Endothelial cell (in vitro differentiated cells): ENCODE measurements around the gene IL17REL. TPM values are rescaled to one million over a fixed set of nuclear protein-coding genes. Genes with fewer than 3 reads are reported as not detected.

ENCODE experiments used
- DNase-seq: peaks from one replicate; pipeline ENCODE4 v3.0.0; 2021; ENCODE audit warnings: low spot score
- H3K27ac Mint-ChIP-seq: one replicate; pipeline ENCODE4 v1.8.0; 2021; ENCODE audit warnings: mixed read lengths, inconsistent platforms; ENCODE audit not compliant: unreplicated experiment
- H3K27me3 Mint-ChIP-seq: one replicate; pipeline ENCODE4 v1.8.0; 2021; ENCODE audit warnings: mild to moderate bottlenecking, moderate library complexity, mixed read lengths, inconsistent platforms; ENCODE audit not compliant: unreplicated experiment
- H3K36me3 Mint-ChIP-seq: one replicate; pipeline ENCODE4 v1.8.0; 2021; ENCODE audit warnings: mild to moderate bottlenecking, low read depth, mixed read lengths, inconsistent platforms; ENCODE audit not compliant: unreplicated experiment
- H3K4me1 Mint-ChIP-seq: one replicate; pipeline ENCODE4 v1.8.0; 2021; ENCODE audit warnings: mild to moderate bottlenecking, mixed read lengths, inconsistent platforms; ENCODE audit not compliant: unreplicated experiment
- H3K4me3 Mint-ChIP-seq: one replicate; pipeline ENCODE4 v1.8.0; 2021; ENCODE audit warnings: mild to moderate bottlenecking, mixed read lengths, inconsistent platforms; ENCODE audit not compliant: unreplicated experiment
- H3K9me3 Mint-ChIP-seq: one replicate; pipeline ENCODE4 v1.8.0; 2021; ENCODE audit warnings: mixed read lengths, inconsistent platforms; ENCODE audit not compliant: unreplicated experiment
- total RNA-seq: library from RNA; stranded (reverse); fragmentation: NEBNext Ultra II Directional; extraction: Animal tissue kit (Norgen Biotek cat#: 25700); gene quantifications from one replicate; pipeline ENCODE4 v1.2.1, GENCODE V29; 2021; ENCODE audit not compliant: unreplicated experiment
- TF ChIP-seq, protein P1 (sequence below): fragments of 200-600 bp; sonication (generic); IDR thresholded peaks from one replicate; pipeline ENCODE4 v1.5.0; 2021; ENCODE audit warnings: antibody characterized with exemption; ENCODE audit not compliant: unreplicated experiment

The IL17REL gene
- total RNA-seq, 1 donor from 2014 or later = 0.15 TPM

DNA sequence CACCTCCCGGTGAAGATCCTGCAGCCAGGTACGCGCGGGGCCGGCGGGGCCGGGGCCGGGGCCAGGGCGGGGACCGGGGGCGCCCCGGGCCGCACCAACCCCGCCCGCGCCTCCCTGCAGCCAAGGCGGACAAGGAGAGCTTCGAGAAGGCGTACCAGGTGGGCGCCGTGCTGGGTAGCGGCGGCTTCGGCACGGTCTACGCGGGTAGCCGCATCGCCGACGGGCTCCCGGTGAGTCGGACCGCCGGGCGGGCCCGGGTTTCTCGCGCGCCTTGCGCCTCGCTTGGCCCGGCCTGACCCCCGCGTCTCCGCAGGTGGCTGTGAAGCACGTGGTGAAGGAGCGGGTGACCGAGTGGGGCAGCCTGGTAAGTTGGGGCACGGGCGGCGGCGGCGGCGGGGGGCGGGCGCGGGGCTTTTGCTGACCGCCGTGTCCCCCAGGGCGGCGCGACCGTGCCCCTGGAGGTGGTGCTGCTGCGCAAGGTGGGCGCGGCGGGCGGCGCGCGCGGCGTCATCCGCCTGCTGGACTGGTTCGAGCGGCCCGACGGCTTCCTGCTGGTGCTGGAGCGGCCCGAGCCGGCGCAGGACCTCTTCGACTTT lies 51.5 kb downstream of the IL17REL start:
- TF ChIP-seq, protein P1, sequence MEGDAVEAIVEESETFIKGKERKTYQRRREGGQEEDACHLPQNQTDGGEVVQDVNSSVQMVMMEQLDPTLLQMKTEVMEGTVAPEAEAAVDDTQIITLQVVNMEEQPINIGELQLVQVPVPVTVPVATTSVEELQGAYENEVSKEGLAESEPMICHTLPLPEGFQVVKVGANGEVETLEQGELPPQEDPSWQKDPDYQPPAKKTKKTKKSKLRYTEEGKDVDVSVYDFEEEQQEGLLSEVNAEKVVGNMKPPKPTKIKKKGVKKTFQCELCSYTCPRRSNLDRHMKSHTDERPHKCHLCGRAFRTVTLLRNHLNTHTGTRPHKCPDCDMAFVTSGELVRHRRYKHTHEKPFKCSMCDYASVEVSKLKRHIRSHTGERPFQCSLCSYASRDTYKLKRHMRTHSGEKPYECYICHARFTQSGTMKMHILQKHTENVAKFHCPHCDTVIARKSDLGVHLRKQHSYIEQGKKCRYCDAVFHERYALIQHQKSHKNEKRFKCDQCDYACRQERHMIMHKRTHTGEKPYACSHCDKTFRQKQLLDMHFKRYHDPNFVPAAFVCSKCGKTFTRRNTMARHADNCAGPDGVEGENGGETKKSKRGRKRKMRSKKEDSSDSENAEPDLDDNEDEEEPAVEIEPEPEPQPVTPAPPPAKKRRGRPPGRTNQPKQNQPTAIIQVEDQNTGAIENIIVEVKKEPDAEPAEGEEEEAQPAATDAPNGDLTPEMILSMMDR = no peak
- H3K9me3 Mint-ChIP-seq = no peaks in the 10 kb centered on the region
- H3K27me3 Mint-ChIP-seq = peaks cover 9% of the 10 kb centered on the region
- no peak overlapping the region for H3K27ac Mint-ChIP-seq
- no peak for DNase-seq
- H3K4me3 Mint-ChIP-seq = peak overlapping the region; percentile 95
- H3K4me1 Mint-ChIP-seq = peaks cover 25% of the 10 kb centered on the region
- H3K36me3 Mint-ChIP-seq = peaks cover 8% of the 10 kb centered on the region

DNA sequence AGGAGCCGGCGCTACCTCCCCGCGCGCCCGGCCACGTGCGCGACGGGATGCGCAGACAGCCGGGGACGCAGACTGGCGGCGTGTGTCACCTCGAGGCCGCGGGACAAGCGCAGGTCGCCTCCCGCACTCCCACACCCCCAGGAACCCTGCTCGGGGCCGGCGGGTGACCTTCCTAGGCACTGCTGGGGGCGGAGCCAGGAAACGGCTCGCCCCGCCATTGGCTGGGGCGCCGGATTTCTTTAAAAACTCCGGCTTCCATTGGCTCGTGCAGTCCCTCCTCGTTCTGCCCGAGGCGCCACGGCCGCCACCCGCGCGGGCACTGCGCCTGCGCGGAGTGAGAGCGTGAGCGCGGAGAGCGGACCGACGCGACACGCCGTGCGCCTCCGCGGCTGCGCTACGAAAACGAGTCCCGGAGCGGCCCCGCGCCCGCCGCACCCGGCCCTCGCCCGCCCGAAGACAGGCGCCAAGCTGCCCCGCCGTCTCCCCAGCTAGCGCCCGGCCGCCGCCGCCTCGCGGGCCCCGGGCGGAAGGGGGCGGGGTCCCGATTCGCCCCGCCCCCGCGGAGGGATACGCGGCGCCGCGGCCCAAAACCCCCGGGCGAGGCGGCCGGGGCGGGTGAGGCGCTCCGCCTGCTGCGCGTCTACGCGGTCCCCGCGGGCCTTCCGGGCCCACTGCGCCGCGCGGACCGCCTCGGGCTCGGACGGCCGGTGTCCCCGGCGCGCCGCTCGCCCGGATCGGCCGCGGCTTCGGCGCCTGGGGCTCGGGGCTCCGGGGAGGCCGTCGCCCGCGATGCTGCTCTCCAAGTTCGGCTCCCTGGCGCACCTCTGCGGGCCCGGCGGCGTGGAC lies 52.2 kb downstream of the IL17REL start, which contains the start of gene PIM3:
TSS of gene PIM3 (plus strand) at position 614 of the 846 bp plus-strand sequence. CDS start at position 790, 176 bp downstream.
- peaks cover 8% of the 10 kb centered on the region for H3K36me3 Mint-ChIP-seq
- peak within 1 kb of the TSS; percentile 95 for H3K4me3 Mint-ChIP-seq
- H3K9me3 Mint-ChIP-seq = no peaks in the 10 kb centered on the region
- peaks cover 25% of the 10 kb centered on the region for H3K4me1 Mint-ChIP-seq
- TF ChIP-seq, protein P1 = no peak
- H3K27ac Mint-ChIP-seq = peak within 1 kb of the TSS; percentile 24
- peak; percentile 90 for DNase-seq
- H3K27me3 Mint-ChIP-seq = peaks cover 9% of the 10 kb centered on the region

DNA sequence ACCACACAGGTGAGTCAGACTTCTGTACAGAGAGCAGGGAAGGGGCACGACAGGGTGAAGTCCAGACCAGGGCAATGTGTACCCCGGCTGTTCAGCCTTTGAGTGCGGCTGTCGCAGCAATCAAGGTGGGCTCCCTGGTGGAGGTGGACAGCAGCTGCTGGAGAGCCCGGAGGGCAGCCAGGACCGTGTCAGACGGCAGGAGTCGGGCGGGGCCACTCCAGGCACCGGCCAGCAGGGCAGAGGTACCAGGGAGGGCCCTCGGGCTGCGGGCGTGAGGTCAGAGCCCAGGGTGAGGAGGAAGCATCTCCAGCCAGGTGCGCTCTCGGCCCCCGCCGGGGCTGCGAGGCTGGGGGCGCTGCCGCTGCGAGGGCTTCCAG lies 52.8 kb downstream of the IL17REL start:
- Mint-ChIP-seq H3K27me3 (peaks cover 11% of the 10 kb centered on the region), H3K4me3 (peak overlapping the region; percentile 81), H3K36me3 (peaks cover 8% of the 10 kb centered on the region), H3K4me1 (peaks cover 25% of the 10 kb centered on the region), H3K9me3 (no peaks in the 10 kb centered on the region), H3K27ac (no peak overlapping the region)
- TF ChIP-seq, protein P1 = no peak
- DNase-seq = no peak

DNA sequence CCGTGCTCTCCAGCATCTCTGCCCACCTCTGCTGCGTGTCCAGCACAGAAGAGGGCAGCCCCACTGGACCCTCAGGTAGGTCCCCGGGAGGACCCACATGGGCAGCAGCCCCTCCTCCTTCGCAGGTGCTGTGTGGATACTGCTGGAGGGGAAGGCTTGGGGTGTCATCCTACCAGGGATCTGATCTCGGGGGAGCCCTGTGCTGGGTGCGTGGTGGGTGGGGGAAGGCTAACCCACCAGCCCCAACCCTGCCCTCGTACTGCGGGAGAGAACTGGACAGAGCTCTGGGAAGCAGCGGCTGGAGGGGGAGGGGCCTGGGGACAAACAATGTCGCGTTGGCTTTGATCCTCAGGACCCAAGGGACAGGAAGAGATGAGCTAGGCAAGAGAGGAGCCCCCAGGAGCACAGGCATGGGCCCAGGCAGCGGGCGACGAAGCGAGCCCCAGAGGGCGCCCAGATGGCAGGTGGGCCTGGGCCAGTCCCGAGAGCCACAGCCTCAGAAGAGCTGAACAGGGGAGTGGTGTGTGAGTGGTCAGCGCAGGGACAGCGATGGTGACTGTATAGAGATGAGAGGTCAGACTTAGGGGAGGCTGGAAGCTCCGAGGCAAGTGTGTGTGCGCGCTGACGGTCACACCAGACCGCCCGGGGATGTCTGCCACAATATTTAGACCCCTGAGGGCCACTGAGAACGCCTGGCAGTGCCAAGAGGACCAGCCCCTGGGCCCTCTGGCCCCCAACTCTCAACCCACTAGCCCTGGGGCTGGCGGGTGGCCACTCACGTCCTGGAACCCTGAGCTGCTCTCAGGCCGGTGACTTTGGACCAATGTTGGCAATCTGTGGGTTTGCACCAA lies 53.4 kb downstream of the IL17REL start:
- TF ChIP-seq, protein P1 = no peak
- H3K27me3 Mint-ChIP-seq = peaks cover 11% of the 10 kb centered on the region
- H3K27ac Mint-ChIP-seq = no peak overlapping the region
- no peaks in the 10 kb centered on the region for H3K9me3 Mint-ChIP-seq
- peaks cover 8% of the 10 kb centered on the region for H3K36me3 Mint-ChIP-seq
- peaks cover 22% of the 10 kb centered on the region for H3K4me1 Mint-ChIP-seq
- DNase-seq = no peak
- peak overlapping the region; percentile 81 for H3K4me3 Mint-ChIP-seq
